OCI-LY7 (cell line): ENCODE data around the gene UBE2Q1. TPM values are rescaled to one million over a fixed set of nuclear protein-coding genes. Genes with fewer than 3 reads are reported as not detected.

Experiments
- BruUV-seq: library from RNA; stranded (reverse); fragments of 400-500 nt; replicated peaks from 2 replicates; lab custom pipeline; 2021; lab: Mats Ljungman, UMichigan
- CTCF ChIA-PET: fragments of 300-600 bp; sonication (Branson Sonifier 250); formaldehyde crosslinking; loops from one replicate; lab custom pipeline; 2022; ENCODE audit warnings: antibody characterized with exemption; ENCODE audit not compliant: unreplicated experiment; lab: Charles Lee
- POLR2A ChIA-PET: fragments of 300-600 bp; sonication (Branson Sonifier 250); formaldehyde crosslinking; loops from one replicate; lab custom pipeline; 2022; ENCODE audit warnings: antibody characterized with exemption; lab: Charles Lee
- DNase-seq: peaks from one replicate; pipeline ENCODE4 v3.0.0-alpha.2; 2015; ENCODE audit warnings: low spot score
- H2AFZ ChIP-seq: fragments of 200-600 bp; sonication (generic), shearing (Covaris generic); 2 replicates; pipeline ENCODE4 v1.6.1; 2014; ENCODE audit warnings: mild to moderate bottlenecking, antibody characterized with exemption, low read length, moderate library complexity
- H3K27ac ChIP-seq: fragments of 200-600 bp; sonication (generic); 2 replicates; pipeline ENCODE4 v1.5.1; 2014; ENCODE audit warnings: mixed run types, low read depth, mild to moderate bottlenecking, moderate library complexity, low read length, inconsistent platforms; ENCODE audit not compliant: poor library complexity, severe bottlenecking
- H3K36me3 ChIP-seq: fragments of 200-600 bp; sonication (generic); 2 replicates; pipeline ENCODE4 v1.6.1; 2014; ENCODE audit warnings: mild to moderate bottlenecking, antibody characterized with exemption, low read length, moderate library complexity, mixed read lengths; ENCODE audit not compliant: insufficient read depth
- H3K4me1 ChIP-seq: fragments of 200-600 bp; sonication (generic); 2 replicates; pipeline ENCODE4 v1.5.1; 2014; ENCODE audit warnings: mild to moderate bottlenecking, low read length; ENCODE audit not compliant: insufficient read depth, poor library complexity, severe bottlenecking
- H3K4me2 ChIP-seq: fragments of 200-600 bp; sonication (generic); 2 replicates; pipeline ENCODE4 v1.6.1; 2014; ENCODE audit warnings: mild to moderate bottlenecking, low read length
- H3K4me3 ChIP-seq: fragments of 200-600 bp; sonication (generic); 2 replicates; pipeline ENCODE4 v1.5.1; 2014; ENCODE audit warnings: mild to moderate bottlenecking, low read depth, low read length; ENCODE audit not compliant: poor library complexity, severe bottlenecking
- H3K79me2 ChIP-seq: fragments of 200-600 bp; sonication (generic); 2 replicates; pipeline ENCODE4 v1.6.1; 2016; ENCODE audit warnings: low read depth, mild to moderate bottlenecking, low read length, moderate library complexity, mixed read lengths; ENCODE audit not compliant: insufficient read depth
- H3K9me2 ChIP-seq: fragments of 200-600 bp; sonication (generic); 2 replicates; pipeline ENCODE4 v1.6.1; 2016; ENCODE audit warnings: mild to moderate bottlenecking, low read length, mixed read lengths; ENCODE audit not compliant: insufficient read depth
- H3K9me3 ChIP-seq: fragments of 200-600 bp; sonication (generic); 2 replicates; pipeline ENCODE4 v1.6.1; 2014; ENCODE audit warnings: mild to moderate bottlenecking, mixed run types, low read length, mixed read lengths
- H4K20me1 ChIP-seq: fragments of 200-600 bp; sonication (generic); 2 replicates; pipeline ENCODE4 v1.6.1; 2014; ENCODE audit warnings: mild to moderate bottlenecking, antibody characterized with exemption, low read length, moderate library complexity, mixed read lengths; ENCODE audit not compliant: insufficient read depth
- CTCF ChIP-seq: fragments of 200-600 bp; sonication (generic); conservative IDR thresholded peaks from 2 replicates; pipeline ENCODE4 v1.5.1; 2014; ENCODE audit warnings: mild to moderate bottlenecking, antibody characterized with exemption, low read length, moderate library complexity, mixed read lengths
- EZH2phosphoT487 ChIP-seq: fragments of 200-600 bp; sonication (generic); IDR thresholded peaks from 2 replicates; pipeline ENCODE4 v1.6.1; 2018; ENCODE audit warnings: low read depth, borderline replicate concordance, mild to moderate bottlenecking, mixed run types, antibody characterized with exemption, low read length, moderate library complexity, mixed read lengths
- intact Hi-C: fragments of 100-400 bp; cut with micrococcal nuclease; formaldehyde crosslinking; loops from one replicate; pipeline ENCODE4 v1.10.0; 2022; ENCODE audit not compliant: unreplicated experiment
- total RNA-seq, 2 experiments: library from RNA; depleted of rRNA in 1 of 2; stranded (reverse); fragments of >200 nt in 1 of 2; shearing (Covaris generic) in 1 of 2; gene quantifications; 2 replicates each; pipeline ENCODE4 v1.2.3, GENCODE V29; 2014 to 2022

Gene UBE2Q1
- total RNA-seq, 2 experiments from 2014 or later = 34.6 to 84.5 TPM

DNA sequence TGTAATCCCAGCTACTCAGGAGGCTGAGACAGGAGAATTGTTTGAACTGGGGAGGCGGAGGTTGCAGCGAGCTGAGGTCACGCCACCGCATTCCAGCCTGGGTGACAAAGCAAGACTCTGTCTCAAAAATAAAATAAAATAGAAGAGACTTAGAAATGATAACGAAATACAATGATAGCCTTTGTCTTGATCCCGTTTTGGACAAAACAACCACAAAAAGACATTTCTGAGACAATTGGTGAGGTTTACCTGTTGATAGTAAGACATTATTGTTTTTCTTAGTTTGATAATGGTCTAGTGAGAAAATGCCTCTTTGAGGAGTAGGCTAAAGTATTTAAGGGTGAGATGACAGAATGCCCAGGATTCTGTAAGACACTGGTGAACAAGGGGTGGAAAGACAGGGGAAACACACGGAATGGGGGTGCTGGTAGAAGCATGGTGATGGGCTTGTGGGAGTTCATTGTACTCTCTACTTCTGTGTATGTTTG lies 44.4 kb downstream of the UBE2Q1 start:
- no peaks in the 10 kb centered on the region for H3K4me1 ChIP-seq
- no TSS peak for BruUV-seq
- H2AFZ ChIP-seq = no peak overlapping the region
- H3K9me2 ChIP-seq = no peaks in the 10 kb centered on the region
- no peak for DNase-seq
- H3K27ac ChIP-seq = no peak overlapping the region
- H4K20me1 ChIP-seq = no peaks in the 10 kb centered on the region
- POLR2A ChIA-PET = no interaction called here
- TF ChIP-seq CTCF = no peak
- TF ChIP-seq EZH2phosphoT487 = no peak
- no peak overlapping the region for H3K4me2 ChIP-seq
- H3K36me3 ChIP-seq = no peaks in the 10 kb centered on the region
- intact Hi-C loops = no loop called here
- CTCF ChIA-PET = no interaction called here
- H3K9me3 ChIP-seq = no peaks in the 10 kb centered on the region
- no peak overlapping the region for H3K4me3 ChIP-seq
- no peaks in the 10 kb centered on the region for H3K79me2 ChIP-seq

DNA sequence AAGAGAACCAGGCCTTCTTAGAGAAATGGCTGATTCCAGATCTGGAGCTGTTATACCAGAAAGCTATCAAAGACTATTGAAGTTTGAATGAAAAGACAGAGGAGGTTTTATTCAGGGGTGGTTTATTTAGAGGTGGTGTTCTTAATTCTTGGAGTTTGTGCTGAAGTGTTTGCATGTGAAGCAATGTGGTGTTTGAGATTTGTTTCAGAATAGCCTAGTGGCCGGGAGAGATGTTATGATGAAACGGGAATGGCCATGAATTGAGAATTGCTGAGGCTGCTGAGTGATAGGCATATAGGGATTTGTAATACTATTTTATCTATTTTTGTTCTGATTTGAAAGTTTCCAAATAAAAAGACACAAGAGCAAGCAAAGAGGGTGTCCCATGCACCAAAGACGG lies 45.7 kb downstream of the UBE2Q1 start:
- intact Hi-C loops = no loop called here
- POLR2A ChIA-PET = interaction anchor here (0.6 to 1.0 kb wide), 2 partner anchors 9 to 20 kb away, joined by 3 read pairs; no protein-coding TSS in a partner anchor
- TF ChIP-seq EZH2phosphoT487 (no peak), CTCF (no peak)
- Histone ChIP-seq H3K4me2 (no peak overlapping the region), H2AFZ (no peak overlapping the region), H3K9me2 (no peaks in the 10 kb centered on the region), H3K36me3 (no peaks in the 10 kb centered on the region), H3K79me2 (no peaks in the 10 kb centered on the region), H3K4me1 (no peaks in the 10 kb centered on the region), H3K9me3 (no peaks in the 10 kb centered on the region), H3K27ac (no peak overlapping the region), H3K4me3 (no peak overlapping the region), H4K20me1 (no peaks in the 10 kb centered on the region)
- no TSS peak for BruUV-seq
- DNase-seq = no peak
- CTCF ChIA-PET = no interaction called here

- Histone ChIP-seq H2AFZ (no peak overlapping the region), H3K36me3 (no peaks in the 10 kb centered on the region), H3K27ac (no peak overlapping the region), H3K4me3 (no peak overlapping the region), H3K79me2 (no peaks in the 10 kb centered on the region), H3K4me2 (no peak overlapping the region), H3K9me3 (no peaks in the 10 kb centered on the region), H3K9me2 (no peaks in the 10 kb centered on the region), H4K20me1 (no peaks in the 10 kb centered on the region), H3K4me1 (no peaks in the 10 kb centered on the region)
- TF ChIP-seq CTCF (no peak), EZH2phosphoT487 (no peak)
- ChIA-PET POLR2A (no interaction called here), CTCF (no interaction called here)
- intact Hi-C loops = no loop called here
- BruUV-seq = no TSS peak
- no peak for DNase-seq
These were observed 54.6 kb downstream of the UBE2Q1 start for GRCh38 chr1:154503898-154504297.
